ENCODE data around the gene BRPF3.

The BRPF3 gene

DNA sequence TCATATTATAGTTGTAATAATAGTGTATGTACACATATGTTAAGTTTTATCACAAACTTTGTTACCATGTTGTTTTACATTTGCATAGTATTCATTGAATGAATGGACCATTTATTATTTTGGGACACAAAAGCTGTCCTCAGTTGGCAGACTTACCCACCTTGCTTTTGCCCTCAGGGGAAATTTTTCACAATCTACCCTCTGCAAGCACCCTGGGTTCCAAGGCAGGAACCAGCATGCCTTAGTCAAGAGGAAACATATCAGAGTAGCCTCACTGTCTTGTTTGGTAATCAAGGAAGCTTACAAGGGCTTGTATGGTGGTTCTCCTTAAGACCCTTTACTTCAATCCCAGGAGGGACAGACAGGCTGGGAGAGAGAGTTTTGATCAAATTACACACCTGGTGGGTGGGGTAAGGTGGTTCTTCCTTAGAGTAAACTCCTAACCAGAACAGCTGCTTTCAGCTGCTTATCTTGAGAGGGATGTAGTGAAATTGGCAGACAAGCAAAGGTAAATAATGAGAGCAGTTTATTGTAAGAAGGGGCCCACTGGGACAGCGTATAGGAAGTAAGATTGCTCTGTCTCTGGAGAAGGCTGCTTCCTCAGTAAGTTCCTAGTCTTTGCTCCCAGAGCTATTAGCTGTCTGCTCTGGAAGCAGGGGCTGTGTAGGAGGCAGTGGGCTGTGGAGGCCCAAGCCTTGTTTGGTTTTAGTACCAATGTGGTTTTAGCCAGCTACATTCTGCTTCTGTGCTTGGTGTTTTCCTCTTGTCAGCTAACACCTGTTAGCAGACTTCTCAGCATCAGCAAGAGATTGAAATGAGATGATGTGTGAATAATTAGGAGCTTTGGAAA, 31.1 kb downstream of the BRPF3 start:
- DNase-seq (ENCODE audit: low read depth in 1 of 2, low spot score in 1 of 2) = no peak

DNA sequence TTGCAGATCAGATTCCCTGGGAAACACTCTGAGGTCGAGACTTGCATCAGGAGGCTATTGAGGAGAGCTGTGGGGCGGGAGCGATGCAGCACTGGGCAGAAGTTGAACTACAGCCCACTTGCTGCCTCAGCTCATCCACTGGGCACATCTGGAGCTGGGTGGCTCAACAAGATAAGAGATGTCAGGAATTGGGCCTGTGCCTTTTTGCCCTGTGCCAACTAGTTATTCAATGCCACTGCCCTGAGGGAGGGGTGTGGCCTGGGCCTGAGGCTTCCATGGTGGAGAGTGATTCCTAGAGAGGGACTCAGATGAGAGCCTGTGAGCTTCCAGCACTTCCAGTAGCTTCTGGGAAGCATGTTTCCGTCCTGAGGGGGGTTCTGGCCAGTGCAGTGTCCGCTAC, 32.7 kb downstream of the BRPF3 start:
- DNase-seq (ENCODE audit: low read depth in 1 of 2, low spot score in 1 of 2) = no peak

DNA sequence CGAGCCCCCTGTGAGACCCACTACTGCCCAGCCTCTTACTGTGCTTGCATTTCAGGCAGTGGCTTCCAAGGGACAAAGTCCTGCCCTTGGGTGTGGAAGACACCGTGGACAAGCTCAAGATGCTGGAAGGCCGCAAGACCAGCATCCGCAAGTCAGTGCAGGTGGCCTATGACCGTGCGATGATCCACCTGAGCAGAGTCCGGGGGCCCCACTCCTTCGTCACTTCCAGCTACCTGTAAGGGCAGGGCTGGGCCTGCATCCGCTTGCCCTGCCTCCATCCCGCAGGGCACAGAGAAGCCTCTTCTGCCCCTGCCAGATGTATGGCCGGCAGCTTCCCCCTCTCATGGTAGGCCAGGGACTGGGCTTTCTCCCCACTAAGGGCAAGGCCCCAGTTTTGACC, 33.8 kb downstream of the BRPF3 start:
- DNase-seq (ENCODE audit: low read depth in 1 of 2, low spot score in 1 of 2) = no peak

DNA sequence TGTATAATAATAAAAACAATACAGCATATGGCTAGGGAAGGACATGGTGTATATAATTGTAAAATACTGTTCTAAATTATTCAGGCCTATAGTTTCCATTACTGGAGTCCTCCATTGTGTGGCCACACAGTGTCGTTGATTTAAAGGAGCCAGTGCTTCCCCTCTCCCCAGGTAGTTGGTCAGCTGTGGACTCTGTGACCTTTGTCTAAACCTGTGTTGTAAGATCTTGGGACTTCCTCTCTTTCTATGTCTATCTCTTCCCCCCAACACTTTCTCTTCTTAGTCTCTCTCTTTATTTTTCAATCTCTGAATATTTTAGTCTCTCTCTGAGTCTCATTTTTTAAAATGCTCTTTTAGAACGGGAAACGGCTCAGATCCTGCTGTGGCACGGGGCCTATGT, 35.6 kb downstream of the BRPF3 start:
- DNase-seq (ENCODE audit: low read depth in 1 of 2, low spot score in 1 of 2) = no peak

DNA sequence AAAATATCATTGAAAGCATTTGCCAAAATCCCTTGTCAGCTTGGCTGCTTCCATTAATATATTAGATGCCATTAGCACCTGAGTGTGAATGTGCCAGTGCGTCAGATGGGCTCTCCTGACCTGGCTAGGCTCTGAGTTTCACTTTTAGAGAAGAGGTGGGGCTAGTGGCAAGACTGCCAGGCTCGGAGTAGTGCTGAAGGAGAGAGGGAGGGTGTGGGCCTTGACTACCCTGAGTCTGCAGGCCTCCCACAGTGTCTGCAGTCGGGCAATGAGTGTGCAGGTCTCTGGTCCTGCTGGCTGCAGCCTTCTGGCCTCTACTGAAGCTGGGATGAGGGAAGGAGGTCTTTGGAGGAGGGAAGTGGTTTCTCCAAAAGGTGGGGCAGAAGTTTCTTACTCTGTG, 38.8 kb downstream of the BRPF3 start:
- DNase-seq (ENCODE audit: low read depth in 1 of 2, low spot score in 1 of 2) = no peak

DNA sequence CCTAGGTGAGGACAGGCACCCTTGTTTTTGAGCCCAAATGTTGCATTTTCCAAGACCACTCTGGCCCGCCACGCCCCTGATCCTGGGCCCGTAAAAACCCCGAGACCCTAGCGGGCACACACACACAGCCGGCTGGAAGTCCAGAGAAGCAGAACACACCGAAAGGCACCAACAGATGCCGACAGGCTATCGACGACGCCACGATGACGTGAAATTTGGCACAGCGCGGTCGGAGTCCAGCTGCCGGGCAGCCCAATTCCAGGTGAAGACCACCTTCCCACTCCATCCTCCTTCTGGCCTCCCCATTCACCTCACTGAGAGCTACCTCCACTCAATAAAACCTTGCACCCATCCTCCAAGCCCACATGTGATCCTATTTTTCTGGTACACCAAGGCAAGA, 39.3 kb downstream of the BRPF3 start:
- no peak for DNase-seq (ENCODE audit: low read depth in 1 of 2, low spot score in 1 of 2)

DNA sequence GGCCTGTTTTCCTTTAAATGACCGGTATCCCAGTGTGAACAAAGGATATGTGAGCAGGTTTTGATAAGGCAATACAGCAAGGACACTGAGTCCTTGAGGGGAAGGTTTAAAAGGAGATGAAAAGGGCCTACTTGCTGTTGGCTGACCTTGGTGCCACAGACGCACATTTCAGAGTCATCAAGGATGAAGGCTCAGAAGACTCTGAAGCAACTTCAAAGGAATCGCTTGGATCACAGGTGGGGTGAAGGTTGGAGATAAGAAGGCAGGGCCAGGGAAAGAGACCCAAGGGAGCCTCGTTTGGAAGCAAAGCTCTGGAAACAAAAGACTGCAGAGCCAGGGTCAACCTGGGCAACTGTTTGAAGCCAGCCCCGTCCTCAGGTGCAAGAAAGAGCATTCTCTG, 43.2 kb downstream of the BRPF3 start:
- DNase-seq (ENCODE audit: low read depth in 1 of 2, low spot score in 1 of 2) = no peak

DNA sequence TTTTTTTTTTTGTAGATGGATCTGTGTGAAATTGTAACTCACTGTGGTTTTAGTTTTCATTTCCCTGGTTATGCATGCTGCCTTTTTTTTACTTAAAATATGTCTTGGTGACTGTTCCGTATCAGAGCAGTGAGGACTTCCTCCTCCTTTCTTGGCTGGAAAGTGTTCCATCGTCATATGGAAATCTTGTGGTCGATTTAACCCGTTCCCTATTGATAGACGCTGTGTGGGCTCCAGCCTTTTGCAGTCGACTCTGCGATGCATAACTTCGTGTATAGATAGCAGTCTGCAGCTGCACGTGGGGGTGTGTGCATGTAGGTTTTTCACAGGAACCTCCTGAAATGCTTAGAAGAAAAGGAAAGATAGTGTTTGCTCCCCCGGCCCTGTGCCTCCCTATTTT, 45.2 kb downstream of the BRPF3 start:
- DNase-seq (ENCODE audit: low read depth in 1 of 2, low spot score in 1 of 2) = no peak

DNA sequence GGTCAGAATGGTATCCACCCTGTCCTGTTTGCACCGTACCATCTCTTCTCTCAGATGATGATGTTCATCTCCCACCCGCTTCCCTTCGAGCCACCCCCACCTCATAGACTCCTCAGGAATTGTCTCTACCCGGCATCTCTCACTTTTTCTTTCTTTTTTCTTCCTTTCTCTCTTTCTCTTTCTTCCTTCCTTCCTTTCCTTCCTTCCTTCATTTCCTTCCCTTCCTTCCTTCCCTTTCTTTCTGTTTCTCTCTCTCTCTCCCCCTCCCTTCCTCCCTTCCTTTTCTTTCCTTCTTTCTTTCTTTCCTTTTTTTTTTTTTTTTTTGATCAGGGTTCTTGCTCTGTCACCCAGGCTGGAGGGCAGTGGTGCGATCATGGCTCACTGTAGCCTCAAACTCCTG, 45.6 kb downstream of the BRPF3 start:
- no peak for DNase-seq (ENCODE audit: low read depth in 1 of 2, low spot score in 1 of 2)

DNA sequence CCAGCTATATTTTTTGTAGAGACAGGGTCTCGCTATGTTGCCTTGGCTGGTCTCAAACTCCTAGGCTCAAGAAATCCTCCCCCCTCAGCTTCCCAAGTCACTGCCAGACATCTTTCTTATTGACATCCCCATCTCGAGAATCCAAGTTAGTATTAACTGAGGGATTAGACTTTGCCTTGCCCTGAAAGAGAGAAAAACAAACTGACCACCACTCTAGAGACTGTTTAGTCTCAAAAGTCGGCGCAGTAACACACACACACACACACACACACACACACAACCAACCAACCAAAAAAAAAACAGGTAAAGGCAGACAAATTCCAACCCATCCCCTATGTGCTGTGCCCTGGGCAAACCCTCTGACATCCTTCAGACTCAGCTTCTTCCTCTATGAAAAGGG, 46.1 kb downstream of the BRPF3 start:
- no peak for DNase-seq (ENCODE audit: low read depth in 1 of 2, low spot score in 1 of 2)

DNA sequence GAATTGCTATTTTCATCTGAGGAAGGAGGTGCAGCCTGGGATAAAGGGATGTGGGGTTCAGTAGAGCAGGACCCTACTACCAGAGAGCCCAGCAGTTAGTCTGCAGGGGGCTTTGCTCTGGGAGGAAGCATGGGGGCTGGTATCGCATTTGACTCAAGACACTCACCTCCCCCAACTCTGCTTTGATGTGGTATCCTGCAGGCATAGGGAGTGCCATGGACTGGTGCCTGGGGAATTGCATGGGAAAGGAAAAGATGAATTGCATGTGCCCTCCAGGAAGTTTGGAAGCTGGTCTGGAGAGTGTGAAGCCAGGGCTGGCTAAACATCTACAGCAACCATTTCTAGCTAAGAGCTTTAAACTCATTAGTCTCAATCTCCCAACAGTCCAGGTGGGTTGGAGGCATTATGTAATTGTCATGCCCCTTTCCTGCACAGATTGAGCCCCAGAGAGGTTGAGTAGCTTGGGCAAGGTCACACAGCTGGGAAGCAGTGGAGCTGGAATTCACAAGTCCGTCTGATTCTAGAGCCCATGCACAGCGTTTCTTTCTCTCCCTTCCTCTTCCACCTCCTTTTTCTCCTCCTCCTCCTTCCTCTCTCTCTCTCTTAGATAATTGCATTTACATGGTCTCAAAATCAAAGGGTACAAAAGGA, 47.1 kb downstream of the BRPF3 start:
- no peak for DNase-seq (ENCODE audit: low read depth in 1 of 2, low spot score in 1 of 2)

DNA sequence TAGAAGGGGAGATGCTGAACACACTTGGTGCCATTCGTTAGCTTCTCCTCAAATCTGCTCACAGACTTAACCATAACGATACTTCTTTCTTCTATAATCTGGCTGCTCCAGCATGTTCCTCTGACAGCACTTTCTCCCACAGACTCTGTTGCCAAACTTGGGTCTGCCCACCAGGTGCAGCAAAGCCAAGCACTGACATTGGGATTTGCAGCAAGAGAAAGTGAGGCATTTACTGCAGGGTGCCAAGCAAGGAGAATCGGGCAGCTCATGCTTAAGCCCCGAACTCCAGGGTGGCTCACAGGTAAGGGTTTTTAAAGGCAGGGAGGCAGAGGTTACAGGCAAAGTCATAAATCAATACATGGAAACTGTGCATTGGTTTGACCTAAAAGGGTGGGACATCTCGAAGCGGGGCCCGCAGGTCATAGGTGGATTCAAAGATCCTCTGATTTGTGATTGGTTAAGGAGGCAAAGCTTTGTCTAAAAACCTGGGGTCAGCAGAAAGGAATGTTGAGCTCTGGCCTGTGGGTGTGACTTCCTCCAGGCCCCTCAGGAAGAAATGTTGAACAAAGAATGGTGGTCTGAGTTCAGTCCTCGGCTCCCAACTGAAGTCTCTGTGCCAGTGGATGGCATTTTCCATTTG, 48.2 kb downstream of the BRPF3 start:
- no peak for DNase-seq (ENCODE audit: low read depth in 1 of 2, low spot score in 1 of 2)

DNA sequence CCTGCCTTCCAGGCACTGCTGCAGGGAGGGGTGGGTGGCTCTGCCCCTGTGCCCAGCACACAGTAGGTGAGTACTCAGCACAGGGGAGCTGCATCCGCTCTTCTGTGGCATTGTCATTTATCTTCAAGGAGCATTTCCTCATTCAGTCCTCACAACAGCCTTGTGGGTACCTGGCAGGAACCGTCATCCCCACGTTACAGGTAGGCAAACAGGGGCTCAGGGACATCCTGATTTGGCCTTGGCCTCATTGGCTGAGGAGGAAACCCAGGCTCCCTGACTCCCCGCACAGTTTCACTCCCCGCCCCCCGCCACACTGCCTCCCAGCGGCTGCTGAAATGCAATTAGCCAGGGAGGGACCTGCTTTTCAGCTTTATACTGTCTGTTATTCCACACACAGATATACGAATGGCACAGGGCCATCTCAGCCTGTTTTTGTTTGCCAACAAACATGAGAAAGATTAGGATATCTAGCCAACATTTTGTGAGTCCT, 49.1 kb downstream of the BRPF3 start:
- no peak for DNase-seq (ENCODE audit: low read depth in 1 of 2, low spot score in 1 of 2)

DNA sequence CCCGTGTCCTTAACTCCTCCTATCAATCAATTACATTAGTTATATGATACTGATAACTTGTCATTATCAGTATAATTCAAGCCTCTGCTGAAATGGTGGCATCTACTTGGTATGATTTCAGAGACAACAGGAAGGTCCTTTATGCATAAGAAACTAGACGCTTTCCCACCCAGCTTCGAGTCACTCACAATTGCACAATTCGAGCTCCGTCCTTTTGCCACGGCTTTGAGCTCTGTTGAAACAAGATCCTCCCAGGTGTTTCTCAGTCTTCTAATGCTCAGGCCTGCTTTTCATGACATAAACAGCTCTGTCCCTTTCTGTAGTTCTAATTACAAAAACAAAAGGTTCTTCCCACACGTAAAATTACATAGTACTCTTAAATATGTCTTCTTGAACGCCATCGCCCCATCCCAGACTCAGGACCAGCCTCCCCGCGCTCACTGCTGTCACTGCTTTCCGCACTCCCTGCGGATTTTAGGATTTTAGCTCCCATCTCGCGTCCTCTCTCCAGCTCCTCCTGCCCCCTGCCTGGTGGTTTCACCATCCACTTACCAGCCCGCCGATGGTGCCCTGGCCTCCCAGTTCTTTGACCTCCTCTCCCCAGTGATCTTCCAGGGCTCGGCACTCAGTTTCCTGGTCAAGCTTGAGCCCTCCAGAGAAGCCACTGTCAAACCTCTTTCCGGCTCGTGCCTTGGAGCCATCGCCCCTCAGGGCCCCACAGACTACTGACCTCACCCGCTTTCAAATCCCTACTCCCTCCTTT, 50.1 kb downstream of the BRPF3 start:
- DNase-seq (ENCODE audit: low read depth in 1 of 2, low spot score in 1 of 2) = no peak

DNA sequence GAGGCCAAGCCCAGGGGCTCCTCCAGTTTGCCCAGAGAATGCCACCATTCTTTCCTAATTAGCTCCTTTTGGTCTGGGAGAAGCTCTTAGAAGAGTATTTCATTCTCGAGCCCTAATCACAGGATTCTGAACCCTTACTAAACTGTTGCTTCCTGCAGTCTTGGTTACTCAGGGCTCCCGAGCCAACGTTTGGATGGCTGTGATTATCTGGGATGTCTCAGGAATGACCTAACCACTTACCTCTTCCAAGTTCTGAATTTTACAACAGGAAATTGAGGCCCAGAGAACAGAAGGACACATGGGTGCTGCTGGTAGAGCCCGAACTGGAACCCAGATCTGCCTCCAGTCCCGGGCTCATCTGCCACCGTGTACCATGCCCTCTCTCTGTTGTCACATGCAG, 51.1 kb downstream of the BRPF3 start:
- no peak for DNase-seq (ENCODE audit: low read depth in 1 of 2, low spot score in 1 of 2)

DNA sequence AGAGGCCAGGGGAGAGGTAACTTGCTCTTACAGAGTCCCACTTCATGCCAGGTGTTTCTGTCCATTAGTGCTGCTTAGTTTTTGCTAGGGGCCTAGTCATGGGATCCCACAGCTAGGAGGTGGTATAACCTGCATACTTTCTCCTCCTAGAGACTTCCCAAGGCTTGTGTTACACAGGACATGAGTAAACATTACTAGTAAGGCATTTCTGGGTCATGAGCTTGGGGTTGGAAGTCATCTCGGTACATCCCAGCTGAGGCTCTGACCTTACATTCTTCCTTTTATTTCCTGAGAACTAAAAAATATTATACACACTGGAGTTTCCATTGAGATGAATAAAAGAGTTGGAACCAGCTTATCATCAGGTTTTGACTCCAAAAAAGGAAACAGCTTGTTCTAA, 52.4 kb downstream of the BRPF3 start:
- DNase-seq (ENCODE audit: low read depth in 1 of 2, low spot score in 1 of 2) = no peak

DNA sequence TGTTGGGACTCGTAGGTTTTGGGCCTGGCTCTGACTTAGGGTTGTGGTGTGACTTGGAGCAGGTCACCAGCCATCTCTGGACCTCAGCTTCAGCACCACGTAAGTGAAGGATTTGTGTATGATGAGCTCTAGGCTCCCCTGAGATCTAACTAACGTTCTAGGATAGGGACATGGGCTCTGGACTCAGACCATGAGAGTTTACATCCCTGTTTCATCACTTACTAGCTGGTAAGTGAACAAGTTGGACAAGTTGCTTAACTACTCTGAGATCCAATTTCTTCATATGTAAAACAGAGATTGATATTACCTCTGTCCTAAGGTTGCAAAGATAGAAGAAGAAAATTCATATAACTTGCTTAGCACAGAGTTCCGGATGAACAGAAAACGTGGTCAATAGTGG, 53.0 kb downstream of the BRPF3 start:
- no peak for DNase-seq (ENCODE audit: low read depth in 1 of 2, low spot score in 1 of 2)

DNA sequence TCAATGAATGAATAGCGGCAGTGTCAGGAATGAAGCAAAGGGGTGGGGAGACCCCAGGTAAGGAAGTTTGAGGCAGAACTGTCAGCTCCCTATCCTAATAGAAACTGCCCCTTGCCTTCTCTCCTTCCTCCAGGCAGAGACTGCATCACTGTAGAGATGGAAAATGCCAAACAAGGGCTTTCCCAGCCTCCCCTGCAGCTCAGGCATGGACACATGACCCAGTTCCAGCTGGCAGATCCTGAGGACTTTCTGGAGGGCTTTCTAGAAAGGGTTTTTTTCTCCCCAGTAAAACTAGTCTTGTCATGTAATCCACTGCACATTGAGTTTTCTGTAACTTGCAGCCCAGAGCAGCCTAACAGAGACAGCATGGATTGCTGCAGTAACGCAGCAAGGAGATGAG, 55.5 kb downstream of the BRPF3 start:
- DNase-seq (ENCODE audit: low read depth in 1 of 2, low spot score in 1 of 2) = no peak

DNA sequence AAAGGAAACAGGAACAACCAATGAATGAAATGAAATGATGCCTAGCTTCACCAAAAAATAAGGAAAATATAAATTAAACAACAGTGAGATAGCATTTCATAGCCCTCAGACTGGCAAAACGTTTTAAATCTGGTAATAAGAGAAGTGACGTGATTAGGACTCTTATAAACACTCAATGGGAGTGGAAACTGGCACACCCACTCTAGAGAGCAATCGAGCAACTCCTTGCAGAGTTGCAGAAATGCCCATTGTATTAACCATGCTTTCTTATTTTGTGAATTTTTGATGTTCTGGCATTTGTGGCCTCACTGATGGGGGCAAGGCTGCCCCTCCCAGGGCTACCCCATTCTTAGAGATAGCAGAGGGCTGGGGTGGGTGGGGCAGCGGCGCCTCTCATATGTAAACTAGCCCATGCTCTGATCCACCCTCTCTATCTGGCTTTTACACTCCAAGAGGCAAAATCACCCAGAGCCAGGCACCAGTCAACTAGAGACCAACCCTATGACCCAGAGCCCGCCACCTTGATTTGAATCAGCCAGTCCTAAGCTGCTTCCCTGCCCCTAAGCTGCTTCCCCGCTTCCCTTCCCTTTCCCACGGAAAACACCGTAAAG, 67.0 kb downstream of the BRPF3 start:
- DNase-seq (ENCODE audit: low read depth in 1 of 2, low spot score in 1 of 2) = no peak

DNA sequence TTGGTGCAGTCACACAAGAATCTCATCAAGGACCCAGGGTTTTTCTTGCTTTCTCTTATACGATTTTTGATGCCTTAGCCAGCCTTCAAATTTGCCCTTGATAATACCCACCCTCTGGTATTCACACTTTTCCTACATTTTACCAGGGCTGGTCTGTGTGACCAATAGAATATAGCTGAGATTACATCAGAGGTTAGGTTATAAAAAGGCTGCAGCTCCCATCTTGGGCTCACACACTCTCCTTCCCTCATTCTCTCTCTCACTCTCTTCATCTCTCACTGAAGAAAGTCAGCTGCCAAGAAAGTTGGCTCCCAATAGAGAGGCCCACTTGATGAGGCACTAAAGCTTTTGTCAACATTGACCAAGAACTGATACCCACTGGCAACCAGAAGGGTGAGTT, 69.2 kb downstream of the BRPF3 start:
- no peak for DNase-seq (ENCODE audit: low read depth in 1 of 2, low spot score in 1 of 2)

All from activated T-helper 1 cell treated with anti-CD3 and anti-CD28 coated beads, Interleukin-2, amount 50 U/mL, for 16 hours (primary cell).